Keratinocyte (primary cell): ENCODE measurements around the gene ECHS1. TPM values are rescaled to one million over a fixed set of nuclear protein-coding genes. Genes with fewer than 3 reads are reported as not detected.

Source experiments
- DNase-seq: peaks from one replicate; pipeline ENCODE4 v3.0.0-alpha.2; 2011; ENCODE audit warnings: low read depth, missing footprints, low spot score
- FAIRE-seq: peaks from 2 replicates; lab custom pipeline; 2011; peaks lifted over from hg19 to GRCh38; lab: Jason Lieb, UNC
- H2AFZ ChIP-seq: 2 replicates; pipeline ENCODE4 v1.6.0; 2012; ENCODE audit warnings: low read length, control low read depth, inconsistent platforms; ENCODE audit not compliant: control insufficient read depth
- H3K27ac ChIP-seq: 2 replicates; pipeline ENCODE4 v1.5.1; 2011; ENCODE audit warnings: low read length; ENCODE audit not compliant: control insufficient read depth, insufficient read depth
- H3K27me3 ChIP-seq: 3 replicates; pipeline ENCODE4 v1.6.0; 2011; ENCODE audit warnings: low read length; ENCODE audit not compliant: control insufficient read depth, insufficient read depth; ENCODE audit errors: extremely low read depth
- H3K36me3 ChIP-seq, 2 experiments: 2 replicates in 1 of 2; 3 replicates in 1 of 2; pipeline ENCODE4 v1.5.1; 2011; ENCODE audit warnings: low read length in 2 of 2, mild to moderate bottlenecking in 1 of 2; ENCODE audit not compliant: control insufficient read depth in 2 of 2, insufficient read depth in 2 of 2; ENCODE audit errors: extremely low read depth in 1 of 2
- H3K4me1 ChIP-seq: 3 replicates; pipeline ENCODE4 v1.5.1; 2011; ENCODE audit warnings: low read length; ENCODE audit not compliant: control insufficient read depth, insufficient read depth; ENCODE audit errors: extremely low read depth
- H3K4me2 ChIP-seq: 3 replicates; pipeline ENCODE4 v1.6.0; 2011; ENCODE audit warnings: low read depth, low read length; ENCODE audit not compliant: control insufficient read depth, insufficient read depth; ENCODE audit errors: extremely low read depth
- H3K4me3 ChIP-seq, 3 experiments: fragments of 200-600 bp in 1 of 3; sonication (generic) in 1 of 3; 2 replicates in 2 of 3; 3 replicates in 1 of 3; pipeline ENCODE4 v1.5.1; 2011 to 2016; ENCODE audit warnings: low read length in 3 of 3, mild to moderate bottlenecking in 3 of 3, control low read depth in 2 of 3, inconsistent platforms in 1 of 3, low read depth in 1 of 3, mixed read lengths in 1 of 3, mixed run types in 1 of 3, moderate library complexity in 1 of 3; ENCODE audit not compliant: control insufficient read depth in 2 of 3, insufficient read depth in 2 of 3; ENCODE audit errors: extremely low read depth in 1 of 3
- H3K79me2 ChIP-seq: 2 replicates; pipeline ENCODE4 v1.6.0; 2012; ENCODE audit warnings: low read length; ENCODE audit not compliant: control insufficient read depth, insufficient read depth
- H3K9ac ChIP-seq: 3 replicates; pipeline ENCODE4 v1.6.0; 2011; ENCODE audit warnings: low read length; ENCODE audit not compliant: control insufficient read depth, insufficient read depth; ENCODE audit errors: extremely low read depth
- H3K9me1 ChIP-seq: 3 replicates; pipeline ENCODE4 v1.6.0; 2011; ENCODE audit warnings: low read length; ENCODE audit not compliant: control insufficient read depth, insufficient read depth; ENCODE audit errors: extremely low read depth
- H3K9me3 ChIP-seq: 2 replicates; pipeline ENCODE4 v1.5.1; 2012; ENCODE audit warnings: low read depth, low read length; ENCODE audit not compliant: control insufficient read depth
- H4K20me1 ChIP-seq: 3 replicates; pipeline ENCODE4 v1.6.0; 2011; ENCODE audit warnings: low read length; ENCODE audit not compliant: control insufficient read depth, insufficient read depth; ENCODE audit errors: extremely low read depth
- EZH2 ChIP-seq: IDR thresholded peaks from one replicate; pipeline ENCODE4 v1.6.1; 2012; ENCODE audit warnings: inconsistent platforms, mild to moderate bottlenecking, low read length, moderate library complexity
- dilution Hi-C: fragments of 300-500 bp; cut with MboI; formaldehyde crosslinking; loops from one replicate; pipeline ENCODE4 v1.7.0; 2020; ENCODE audit warnings: low sequenced_read_pairs; ENCODE audit not compliant: extremely low pct_ligation_motif_present
- polyA plus RNA-seq, 5 experiments: library from polyadenylated mRNA; depleted of rRNA in 3 of 5; stranded (reverse) in 3 of 5; stranded (forward) in 1 of 5; unstranded in 1 of 5; fragments of >200 nt; gene quantifications; 1 replicate in 1 of 5; 2 replicates in 3 of 5; 3 replicates in 1 of 5; pipeline versions ENCODE4 v1.2.1 to v1.2.3, GENCODE V29; 2011 to 2012; ENCODE audit warnings: missing spikeins in 2 of 5, low read depth in 1 of 5, low replicate concordance in 1 of 5
- TF ChIP-seq, protein P1 (sequence below), 3 experiments: IDR thresholded peaks in 1 of 3; conservative IDR thresholded peaks in 1 of 3; optimal IDR thresholded peaks in 1 of 3; 2 replicates in 2 of 3; 3 replicates in 1 of 3; pipeline versions ENCODE3 to v1.5.1; 2011; ENCODE audit warnings: low read length in 3 of 3, mild to moderate bottlenecking in 3 of 3, moderate library complexity in 2 of 3, control low read depth in 1 of 3, inconsistent platforms in 1 of 3; ENCODE audit not compliant: insufficient read depth in 2 of 3; ENCODE audit errors: extremely low read depth in 1 of 3

ECHS1 gene
- polyA plus RNA-seq, 1 donor (not counting 4 experiments of a cell fraction or from before 2014, with no cell fraction given): 27.1 TPM

GRCh38 chr10:133344236-133344635 is 28.9 kb downstream of the ECHS1 start:
- no peaks in the 10 kb centered on the region for H3K9me3 ChIP-seq
- H4K20me1 ChIP-seq: no peaks in the 10 kb centered on the region
- no peak overlapping the region for H3K4me3 ChIP-seq
- FAIRE-seq: no peak
- no peaks in the 10 kb centered on the region for H3K36me3 ChIP-seq
- no peak for TF ChIP-seq EZH2
- TF ChIP-seq, protein P1, sequence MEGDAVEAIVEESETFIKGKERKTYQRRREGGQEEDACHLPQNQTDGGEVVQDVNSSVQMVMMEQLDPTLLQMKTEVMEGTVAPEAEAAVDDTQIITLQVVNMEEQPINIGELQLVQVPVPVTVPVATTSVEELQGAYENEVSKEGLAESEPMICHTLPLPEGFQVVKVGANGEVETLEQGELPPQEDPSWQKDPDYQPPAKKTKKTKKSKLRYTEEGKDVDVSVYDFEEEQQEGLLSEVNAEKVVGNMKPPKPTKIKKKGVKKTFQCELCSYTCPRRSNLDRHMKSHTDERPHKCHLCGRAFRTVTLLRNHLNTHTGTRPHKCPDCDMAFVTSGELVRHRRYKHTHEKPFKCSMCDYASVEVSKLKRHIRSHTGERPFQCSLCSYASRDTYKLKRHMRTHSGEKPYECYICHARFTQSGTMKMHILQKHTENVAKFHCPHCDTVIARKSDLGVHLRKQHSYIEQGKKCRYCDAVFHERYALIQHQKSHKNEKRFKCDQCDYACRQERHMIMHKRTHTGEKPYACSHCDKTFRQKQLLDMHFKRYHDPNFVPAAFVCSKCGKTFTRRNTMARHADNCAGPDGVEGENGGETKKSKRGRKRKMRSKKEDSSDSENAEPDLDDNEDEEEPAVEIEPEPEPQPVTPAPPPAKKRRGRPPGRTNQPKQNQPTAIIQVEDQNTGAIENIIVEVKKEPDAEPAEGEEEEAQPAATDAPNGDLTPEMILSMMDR (optimal IDR thresholded peaks at IDR 0.05 in 1 of 3, IDR thresholded peaks at IDR 0.05 in 1 of 3, conservative IDR thresholded peaks at IDR 0.05 in 1 of 3; ENCODE audit: extremely low read depth in 1 of 3, insufficient read depth in 2 of 3, low read length in 3 of 3): no peak
- dilution Hi-C loops: no loop called here
- no peak for DNase-seq
- no peak overlapping the region for H3K4me2 ChIP-seq
- no peak overlapping the region for H2AFZ ChIP-seq
- no peak overlapping the region for H3K27ac ChIP-seq
- no peaks in the 10 kb centered on the region for H3K79me2 ChIP-seq
- H3K4me1 ChIP-seq: no peaks in the 10 kb centered on the region
- H3K9ac ChIP-seq: no peak overlapping the region
- H3K9me1 ChIP-seq: no peaks in the 10 kb centered on the region
- peaks cover 5% of the 10 kb centered on the region for H3K27me3 ChIP-seq

GRCh38 chr10:133343558-133343957 is 29.6 kb downstream of the ECHS1 start:
- no peak for DNase-seq

More at GRCh38 chr10:133343558-133343957, 29.6 kb downstream of the ECHS1 start:
- no peaks in the 10 kb centered on the region for H4K20me1 ChIP-seq
- no peaks in the 10 kb centered on the region for H3K4me1 ChIP-seq
- no peak overlapping the region for H3K4me2 ChIP-seq
- dilution Hi-C loops: no loop called here
- peaks cover 5% of the 10 kb centered on the region for H3K27me3 ChIP-seq
- no peaks in the 10 kb centered on the region for H3K9me3 ChIP-seq
- no peaks in the 10 kb centered on the region for H3K36me3 ChIP-seq
- H2AFZ ChIP-seq: no peak overlapping the region
- H3K79me2 ChIP-seq: no peaks in the 10 kb centered on the region
- H3K9me1 ChIP-seq: no peaks in the 10 kb centered on the region
- H3K4me3 ChIP-seq: no peak overlapping the region
- FAIRE-seq: no peak
- no peak overlapping the region for H3K9ac ChIP-seq
- H3K27ac ChIP-seq: no peak overlapping the region
- TF ChIP-seq, protein P1 (optimal IDR thresholded peaks at IDR 0.05 in 1 of 3, IDR thresholded peaks at IDR 0.05 in 1 of 3, conservative IDR thresholded peaks at IDR 0.05 in 1 of 3; ENCODE audit: extremely low read depth in 1 of 3, insufficient read depth in 2 of 3, low read length in 3 of 3): no peak
- TF ChIP-seq EZH2: no peak
